HTERT RPE-1 (cell line): ENCODE measurements around the gene KRTAP5-4.
"Not testable (repeated sequence)": the region's sequence is repeated elsewhere in the genome, so short reads cannot be mapped to it uniquely, and the experiment has no call there.

Source experiments
- in situ Hi-C: fragments of 300-500 bp; cut with MboI; formaldehyde crosslinking; loops from 4 replicates; pipeline ENCODE4 v1.14.3; 2020; ENCODE audit warnings: low sequenced_read_pairs

KRTAP5-4 gene

DNA sequence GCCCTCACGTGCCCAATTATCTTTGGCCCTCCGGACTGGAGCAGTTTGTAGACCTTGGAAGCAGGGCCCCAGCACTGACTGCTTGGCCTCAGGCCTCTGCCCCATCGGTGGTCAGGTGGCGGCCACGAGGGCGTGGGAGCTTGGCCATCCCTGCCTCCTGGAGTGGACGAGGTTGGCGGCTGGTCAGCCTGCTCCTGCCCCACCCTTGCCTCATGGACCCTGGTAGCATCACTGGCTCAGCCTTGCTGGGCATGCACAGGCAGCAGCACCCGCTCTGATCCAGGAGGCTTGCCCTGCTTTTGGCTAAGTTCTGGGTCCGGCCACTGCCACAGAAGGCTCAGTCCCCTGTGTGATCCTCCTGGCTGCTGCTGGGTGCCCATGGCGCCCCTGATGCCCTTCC, 17.8 kb downstream of the KRTAP5-4 start:
- in situ Hi-C loops, result no loop called here

DNA sequence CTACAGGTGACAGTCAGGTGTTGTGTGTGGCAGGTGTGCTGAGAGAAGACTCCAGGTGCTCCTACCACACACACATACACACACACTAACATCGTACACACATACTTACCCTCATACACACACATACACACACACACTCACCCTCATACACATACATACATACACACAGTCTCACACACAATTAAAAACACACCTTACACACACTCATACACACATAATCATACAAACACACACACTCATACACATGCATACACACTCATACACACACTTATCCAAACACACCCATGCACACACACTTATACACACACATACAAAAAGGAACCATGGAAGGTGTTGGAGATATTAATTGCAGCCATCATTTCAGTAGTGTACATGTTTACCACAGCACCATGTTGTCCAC, 18.3 kb downstream of the KRTAP5-4 start:
- in situ Hi-C loops, result no loop called here

DNA sequence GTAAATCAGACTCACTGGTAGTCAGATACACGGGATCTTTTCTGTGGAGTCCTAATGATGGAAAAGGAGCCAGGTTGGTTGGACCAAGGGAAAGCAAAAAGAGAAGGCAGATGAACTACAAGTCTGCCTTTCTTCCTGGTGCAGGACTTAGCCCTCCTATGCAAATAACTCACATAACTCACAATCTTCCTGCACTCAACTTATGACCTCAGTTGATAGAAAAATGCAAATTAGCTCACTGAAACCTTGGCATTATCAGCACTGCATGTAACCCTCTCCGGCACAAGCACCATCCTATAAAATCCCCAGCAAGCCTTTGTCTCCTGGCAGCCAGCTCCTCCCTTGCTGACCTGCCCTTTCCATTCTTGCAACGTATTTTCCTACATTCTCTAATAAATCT, 20.3 kb downstream of the KRTAP5-4 start:
- in situ Hi-C loops, result not testable (repeated sequence)

DNA sequence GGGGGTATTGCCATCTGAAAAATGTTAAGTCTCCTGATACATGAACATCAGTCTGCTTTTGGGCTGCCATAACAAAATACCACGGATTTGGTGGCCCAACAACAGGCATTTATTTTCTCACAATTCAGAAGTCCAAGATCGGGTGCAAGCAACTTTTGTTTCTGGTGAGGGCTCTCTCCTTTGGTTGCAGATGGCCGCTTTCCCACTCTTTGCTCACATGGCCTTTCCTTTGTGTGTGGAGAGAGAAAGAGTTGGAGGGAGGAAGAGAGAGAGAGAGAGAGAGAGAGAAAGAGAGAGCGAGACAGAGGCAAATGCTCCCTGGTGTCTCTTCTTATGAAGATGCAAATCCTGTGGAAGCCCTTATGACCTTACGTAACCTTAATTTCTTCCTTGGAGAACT, 21.3 kb downstream of the KRTAP5-4 start:
- in situ Hi-C loops, result no loop called here

DNA sequence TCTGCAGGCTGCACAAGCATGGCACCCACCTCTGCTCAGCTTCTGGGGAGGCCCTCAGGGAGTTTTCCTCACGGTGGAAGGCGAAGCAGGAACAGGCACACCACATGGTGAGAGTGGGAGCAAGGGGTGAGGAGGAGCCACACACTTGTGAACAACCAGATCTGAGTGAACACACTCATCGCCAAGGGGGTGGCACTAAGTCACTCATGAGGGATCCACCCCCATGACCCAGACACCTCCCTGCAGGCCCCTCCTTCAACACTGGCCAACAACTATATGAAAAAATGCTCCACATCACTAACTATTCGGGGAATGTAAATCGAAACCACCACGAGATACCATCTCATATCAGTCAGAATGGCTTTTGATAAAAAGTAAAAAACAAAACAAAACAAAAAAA, 23.1 kb downstream of the KRTAP5-4 start:
- in situ Hi-C loops, result no loop called here

DNA sequence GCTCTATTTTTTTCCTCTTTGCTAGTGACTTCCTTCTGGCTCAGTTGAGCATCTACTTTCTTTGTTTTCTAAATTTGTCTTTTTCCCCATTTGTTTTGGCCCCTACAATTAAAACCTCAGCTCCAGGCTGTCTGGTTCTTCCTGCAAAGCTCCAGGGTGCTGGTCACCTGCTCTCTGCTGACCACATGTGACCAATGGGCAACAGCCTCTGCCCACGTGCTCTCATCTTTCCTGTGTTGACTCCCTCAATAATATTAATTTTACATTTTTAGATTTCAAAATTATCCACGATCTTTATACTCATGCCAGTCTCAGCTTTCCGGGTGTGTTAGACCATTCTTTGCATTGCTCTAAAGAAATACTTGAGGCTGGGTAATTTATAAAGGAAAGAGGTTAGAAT, 23.5 kb downstream of the KRTAP5-4 start:
- in situ Hi-C loops, result not testable (repeated sequence)

DNA sequence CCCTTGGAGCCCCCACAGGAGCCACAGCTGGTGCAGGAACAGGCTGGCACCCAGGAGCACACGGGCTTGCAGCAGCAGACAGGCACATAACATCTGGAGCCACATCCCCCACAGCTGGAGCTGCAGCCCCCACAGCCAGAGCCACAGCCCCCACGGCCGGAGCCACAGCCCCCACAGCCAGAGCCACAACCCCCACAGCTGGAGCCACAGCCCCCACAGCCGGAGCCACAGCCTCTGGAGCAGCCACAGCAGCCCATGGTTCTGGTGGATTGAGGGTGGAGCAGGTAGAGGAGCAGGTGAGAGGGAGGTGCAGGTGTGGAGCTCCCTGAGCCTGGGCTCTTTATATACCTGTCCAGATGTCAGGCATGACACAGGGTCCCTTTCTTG, 24.0 kb downstream of the KRTAP5-4 start, which contains the start of gene KRTAP5-2:
KRTAP5-2 (minus strand) TSS at position 301 of the 387 bp plus-strand sequence; CDS start at position 257, 44 bp downstream.
- in situ Hi-C loops, result no loop called here

DNA sequence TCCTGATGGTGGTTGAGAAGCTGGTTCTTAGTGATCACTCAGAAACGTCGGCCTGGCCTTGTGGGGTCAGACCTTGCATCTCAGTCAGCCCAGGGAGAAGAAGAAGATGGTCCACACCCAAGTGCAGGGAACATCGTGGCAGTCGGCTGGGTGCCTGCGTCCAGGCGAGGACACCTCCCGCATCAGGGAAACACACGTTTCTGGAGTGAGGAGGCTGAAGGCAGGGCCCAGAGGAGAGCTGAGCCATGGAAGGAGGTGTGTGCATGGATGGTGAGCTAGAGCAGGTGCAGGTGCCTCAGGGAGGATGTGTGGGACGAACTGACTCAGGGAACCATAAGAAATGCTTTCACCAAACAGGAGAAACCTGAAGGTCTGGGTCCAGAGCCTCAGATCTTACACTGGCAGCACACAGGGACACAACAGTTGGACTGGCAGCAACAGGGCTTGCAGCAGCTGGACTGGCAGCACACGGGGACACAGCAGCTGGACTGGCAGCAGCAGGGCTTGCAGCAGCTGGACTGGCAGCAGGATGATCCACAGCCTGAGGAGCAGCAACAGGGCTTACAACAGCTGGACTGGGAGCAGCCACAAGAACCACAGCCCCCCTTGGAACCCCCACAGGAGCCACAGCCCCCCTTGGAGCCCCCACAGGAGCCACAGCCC, 24.5 kb downstream of the KRTAP5-4 start:
- in situ Hi-C loops, result no loop called here

DNA sequence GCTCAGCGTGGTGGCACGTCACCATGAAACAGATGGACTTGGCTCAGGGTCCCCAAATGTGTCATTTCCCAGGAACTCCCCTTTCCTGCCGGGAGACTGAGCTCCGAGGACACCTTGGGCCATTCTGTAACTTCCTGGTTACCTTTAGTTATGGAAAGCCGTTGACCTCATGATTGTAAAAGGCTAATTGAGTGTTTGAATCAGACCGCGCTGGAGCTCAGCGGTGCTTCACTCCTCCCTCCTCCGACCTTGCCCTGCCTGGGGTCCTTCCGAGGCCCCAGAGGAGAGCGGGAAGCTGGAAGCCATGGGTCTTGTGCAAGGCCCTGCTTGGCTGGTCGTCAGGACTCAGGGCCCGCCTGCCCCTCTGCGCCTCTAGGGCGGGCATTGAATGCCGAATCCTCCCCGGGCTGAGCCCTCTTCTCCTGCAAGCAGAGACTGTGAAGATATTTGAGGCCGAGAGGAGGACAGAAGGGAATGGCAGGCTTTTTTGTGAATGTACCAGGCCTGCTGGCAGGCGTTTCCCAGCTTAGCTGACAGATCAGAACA, 25.3 kb downstream of the KRTAP5-4 start:
- in situ Hi-C loops, result not testable (repeated sequence)

DNA sequence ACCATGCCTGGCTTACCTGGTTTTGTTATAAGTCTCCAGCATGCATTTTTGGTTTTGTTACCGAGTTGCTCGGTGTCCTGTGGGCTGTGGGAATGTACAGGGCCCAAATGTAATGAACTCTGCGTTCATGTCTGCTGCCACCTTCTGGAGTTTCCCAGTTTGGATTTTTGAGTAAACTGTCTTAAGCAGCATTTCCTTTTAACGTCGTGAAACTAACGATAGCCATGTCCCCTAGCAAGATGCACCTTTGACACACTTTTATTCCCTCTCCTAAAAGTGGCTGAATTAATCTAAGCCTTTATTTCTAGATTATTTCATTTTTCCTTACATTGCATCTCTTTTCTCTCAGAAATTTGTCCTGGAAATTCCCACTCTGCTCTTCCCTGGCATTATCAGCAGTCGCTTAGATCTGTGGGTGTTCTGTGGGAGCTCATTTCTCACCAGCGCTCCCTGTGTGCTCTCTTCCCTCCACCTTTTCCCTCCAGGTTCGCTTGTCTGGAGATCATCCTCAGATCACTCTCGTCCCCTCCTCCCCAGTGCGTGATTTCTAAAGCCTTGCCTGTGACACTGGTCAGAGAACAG, 25.9 kb downstream of the KRTAP5-4 start:
- in situ Hi-C loops, result not testable (repeated sequence)

DNA sequence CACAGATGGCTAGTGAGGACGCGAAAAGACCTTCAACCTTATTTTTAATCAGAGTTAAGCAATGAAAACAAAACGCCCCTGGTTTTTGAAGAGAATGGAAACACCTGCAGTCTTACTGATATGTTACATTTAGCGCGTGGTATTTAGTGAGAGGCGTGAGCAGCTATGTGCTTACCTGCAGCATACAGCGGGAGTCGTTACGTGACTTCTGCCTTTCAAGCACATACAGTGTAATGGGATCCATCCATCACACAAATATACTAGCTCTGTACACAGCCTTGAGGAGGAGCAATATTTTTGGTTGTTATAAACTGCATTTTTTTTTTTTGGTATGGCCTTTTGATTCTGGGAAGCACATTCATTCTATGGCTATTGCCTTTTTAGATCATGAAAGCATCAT, 29.3 kb downstream of the KRTAP5-4 start:
- in situ Hi-C loops, result no loop called here

DNA sequence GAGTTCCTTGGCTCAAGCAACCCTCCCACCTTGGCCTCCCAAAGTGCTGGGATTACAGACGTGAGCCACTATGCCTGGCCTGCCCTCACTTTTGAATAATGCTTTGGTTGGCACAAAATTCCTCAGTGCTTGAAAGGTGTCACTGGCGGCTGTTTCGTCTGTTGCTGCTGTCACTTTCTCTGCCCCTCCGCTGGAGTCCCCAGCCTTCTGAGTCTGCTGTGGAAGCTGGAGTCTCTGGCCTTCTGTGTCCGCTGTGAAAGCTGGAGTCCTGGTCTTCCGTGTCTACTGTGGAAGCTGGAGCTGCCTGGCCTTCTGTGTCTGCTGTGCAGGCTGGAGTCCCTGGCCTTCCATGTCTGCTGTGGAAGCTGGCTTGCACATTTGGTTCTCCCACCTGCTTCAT, 31.9 kb downstream of the KRTAP5-4 start:
- in situ Hi-C loops, result no loop called here

DNA sequence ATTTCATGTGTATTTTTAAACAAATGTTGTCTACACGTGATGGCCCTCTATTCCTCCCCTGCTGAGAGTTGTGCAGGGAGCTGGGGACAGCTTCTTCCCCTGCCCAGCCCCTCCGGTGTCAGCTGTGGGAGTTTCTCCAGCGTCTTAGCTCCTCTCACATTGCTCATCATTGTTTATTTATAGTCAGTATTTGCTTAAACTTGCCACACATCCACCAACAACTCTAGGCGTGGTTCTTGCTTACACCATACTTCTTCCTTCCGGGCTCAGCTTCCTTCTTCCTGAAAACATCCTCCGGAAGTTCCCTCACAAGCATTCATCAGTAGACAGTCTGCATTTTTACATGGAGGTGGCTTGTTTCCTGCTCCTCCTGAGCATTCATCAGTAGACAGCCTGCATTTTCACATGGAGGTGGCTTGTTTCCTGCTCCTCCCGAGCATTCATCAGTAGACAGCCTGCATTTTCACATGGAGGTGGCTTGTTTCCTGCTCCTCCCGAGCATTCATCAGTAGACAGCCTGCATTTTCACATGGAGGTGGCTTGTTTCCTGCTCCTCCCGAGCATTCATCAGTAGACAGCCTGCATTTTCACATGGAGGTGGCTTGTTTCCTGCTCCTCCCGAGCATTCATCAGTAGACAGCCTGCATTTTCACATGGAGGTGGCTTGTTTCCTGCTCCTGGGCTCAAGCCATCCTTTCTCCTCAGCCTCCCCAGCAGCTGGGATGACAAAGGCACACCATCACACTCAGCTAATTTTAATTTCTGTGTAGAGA, 32.6 kb downstream of the KRTAP5-4 start:
- in situ Hi-C loops, result not testable (repeated sequence)

DNA sequence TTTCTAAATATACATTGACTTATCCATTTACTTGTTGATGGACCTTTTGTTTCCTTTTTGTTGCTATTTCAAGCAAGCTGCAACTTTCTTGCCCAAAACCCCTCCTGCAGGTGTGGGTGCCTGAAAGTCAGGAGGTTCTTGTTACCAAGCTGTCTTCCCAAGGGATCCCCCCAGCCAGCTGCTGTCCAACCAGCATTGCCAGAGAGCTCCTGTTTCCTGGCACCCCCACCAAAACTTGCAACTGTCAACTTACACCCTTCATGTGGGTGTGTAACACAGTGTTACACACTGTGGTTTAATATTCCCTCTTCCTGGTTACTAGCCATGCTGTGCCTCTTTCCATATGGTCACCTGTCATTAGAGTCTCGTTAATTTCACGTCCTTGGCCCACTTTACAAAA, 35.2 kb downstream of the KRTAP5-4 start:
- in situ Hi-C loops, result no loop called here

DNA sequence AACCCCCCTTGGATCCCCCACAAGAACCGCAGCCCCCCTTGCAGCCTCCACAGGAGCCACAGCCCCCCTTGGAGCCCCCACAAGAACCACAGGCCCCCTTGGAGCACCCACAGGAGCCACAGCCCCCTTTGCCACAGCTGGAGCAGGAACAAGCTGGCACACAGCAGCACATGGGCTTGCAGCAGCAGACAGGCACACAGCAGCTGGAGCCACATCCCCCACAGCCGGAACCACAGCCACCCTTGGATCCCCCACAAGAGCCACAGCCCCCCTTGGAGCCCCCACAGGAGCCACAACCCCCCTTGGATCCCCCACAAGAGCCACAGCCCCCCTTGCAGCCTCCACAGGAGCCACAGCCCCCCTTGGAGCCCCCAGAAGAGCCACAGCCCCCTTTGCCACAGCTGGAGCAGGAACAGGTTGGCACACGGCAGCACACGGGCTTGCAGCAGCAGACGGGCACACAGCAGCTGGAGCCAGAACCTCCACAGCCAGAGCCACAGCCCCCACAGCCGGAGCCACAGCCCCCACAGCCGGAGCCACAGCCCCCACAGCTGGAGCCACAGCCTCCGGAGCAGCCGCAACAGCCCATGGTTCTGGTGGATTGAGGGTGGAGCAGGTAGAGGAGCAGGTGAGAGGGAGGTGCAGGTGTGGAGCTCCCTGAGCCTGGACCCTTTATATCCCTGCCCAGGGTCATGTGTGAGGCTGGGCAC, 37.1 kb downstream of the KRTAP5-4 start, which contains the start of gene KRTAP5-1:
KRTAP5-1 (minus strand) TSS at position 623 of the 710 bp plus-strand sequence; CDS start at position 589, 34 bp downstream.
- in situ Hi-C loops, result not testable (repeated sequence)

DNA sequence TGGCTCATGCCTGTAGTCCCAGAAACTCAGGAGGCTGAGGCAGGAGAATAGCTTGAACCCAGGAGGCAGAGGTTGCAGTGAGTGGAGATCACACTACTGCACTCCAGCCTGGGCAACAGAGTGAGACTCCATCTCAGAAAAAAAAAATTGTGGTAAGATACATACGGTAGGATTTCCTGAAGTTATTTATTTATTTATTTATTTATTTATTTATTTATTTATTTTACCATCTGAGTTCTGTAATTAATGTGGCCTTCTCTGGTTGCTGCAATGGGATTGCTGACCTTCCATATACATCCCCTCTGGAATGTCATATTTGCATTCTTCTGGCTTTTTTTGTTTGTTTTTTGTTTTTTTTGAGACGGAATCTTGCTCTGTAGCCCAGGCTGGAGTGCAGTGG, 39.0 kb downstream of the KRTAP5-4 start:
- in situ Hi-C loops, result not testable (repeated sequence)

DNA sequence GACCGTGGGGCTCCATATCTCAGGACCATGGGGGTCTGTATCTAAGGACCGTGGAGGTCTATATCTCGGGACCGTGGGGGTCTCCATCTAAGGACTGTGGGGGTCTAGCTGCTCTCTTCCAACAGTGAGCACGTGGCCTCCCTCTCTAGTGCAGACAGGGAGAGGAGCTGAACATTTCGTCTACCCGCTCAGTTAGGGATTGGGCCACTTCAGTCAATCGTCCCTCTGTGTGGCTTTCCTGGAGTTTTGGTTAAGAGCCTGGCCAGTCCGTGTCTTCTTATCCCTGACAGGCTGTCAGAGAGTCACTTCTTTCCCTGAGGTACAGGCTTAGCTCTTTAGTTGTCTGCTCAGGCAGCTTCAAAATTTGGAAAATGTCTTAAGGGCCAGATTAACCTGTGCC, 40.0 kb downstream of the KRTAP5-4 start:
- in situ Hi-C loops, result no loop called here

DNA sequence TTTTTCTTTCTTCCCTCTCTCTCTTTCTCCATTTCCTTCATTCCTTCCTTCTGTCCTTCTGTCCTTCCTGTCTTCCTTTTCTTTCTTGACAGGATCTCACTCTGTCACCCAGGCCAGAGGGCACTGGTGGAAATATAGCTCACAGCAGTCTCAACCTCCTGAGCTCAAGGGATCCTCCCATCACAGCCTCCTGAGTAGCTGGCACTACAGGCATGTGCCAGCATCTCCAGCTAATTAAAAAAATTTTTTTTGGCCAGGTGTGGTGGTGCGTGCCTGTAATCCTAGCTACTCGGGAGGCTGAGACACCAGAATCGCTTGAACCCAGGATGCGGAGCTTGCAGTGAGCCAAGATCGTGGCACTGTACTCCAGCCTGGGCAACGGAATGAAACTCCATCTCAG, 45.1 kb downstream of the KRTAP5-4 start:
- in situ Hi-C loops, result no loop called here

DNA sequence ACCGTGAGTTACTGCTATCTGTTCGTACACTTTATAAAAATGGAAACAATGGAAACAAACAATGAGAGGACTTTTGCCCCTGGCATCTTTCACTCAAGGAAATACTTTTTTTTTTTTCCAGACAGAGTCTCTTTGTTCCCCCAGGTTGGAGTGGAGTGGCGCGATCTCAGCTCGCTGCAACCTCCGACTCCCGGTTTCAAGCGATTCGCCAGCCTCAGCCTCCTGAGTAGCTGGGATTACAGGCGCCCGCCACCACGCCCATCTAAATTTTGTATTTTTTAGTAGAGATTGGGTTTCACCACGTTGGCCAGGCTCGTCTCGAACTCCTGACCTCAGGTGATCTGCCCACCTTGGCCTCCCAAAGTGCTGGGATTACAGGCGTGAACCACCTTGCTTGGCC, 46.2 kb downstream of the KRTAP5-4 start:
- in situ Hi-C loops, result not testable (repeated sequence)

DNA sequence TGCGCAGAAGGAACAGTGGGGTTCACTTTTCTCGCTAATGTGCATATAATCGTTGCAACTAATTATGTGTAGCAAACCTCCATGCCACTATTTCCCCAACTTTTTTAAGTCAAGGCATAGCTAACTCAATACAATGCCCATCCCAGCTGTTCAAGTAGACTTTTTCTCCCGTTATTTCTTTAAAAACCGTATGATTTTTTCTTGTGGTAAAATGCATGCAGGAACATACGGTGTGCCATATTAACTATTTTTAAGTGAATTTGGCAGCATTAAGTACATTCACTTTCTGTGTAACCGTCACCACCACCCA, 47.0 kb downstream of the KRTAP5-4 start:
- in situ Hi-C loops, result no loop called here

DNA sequence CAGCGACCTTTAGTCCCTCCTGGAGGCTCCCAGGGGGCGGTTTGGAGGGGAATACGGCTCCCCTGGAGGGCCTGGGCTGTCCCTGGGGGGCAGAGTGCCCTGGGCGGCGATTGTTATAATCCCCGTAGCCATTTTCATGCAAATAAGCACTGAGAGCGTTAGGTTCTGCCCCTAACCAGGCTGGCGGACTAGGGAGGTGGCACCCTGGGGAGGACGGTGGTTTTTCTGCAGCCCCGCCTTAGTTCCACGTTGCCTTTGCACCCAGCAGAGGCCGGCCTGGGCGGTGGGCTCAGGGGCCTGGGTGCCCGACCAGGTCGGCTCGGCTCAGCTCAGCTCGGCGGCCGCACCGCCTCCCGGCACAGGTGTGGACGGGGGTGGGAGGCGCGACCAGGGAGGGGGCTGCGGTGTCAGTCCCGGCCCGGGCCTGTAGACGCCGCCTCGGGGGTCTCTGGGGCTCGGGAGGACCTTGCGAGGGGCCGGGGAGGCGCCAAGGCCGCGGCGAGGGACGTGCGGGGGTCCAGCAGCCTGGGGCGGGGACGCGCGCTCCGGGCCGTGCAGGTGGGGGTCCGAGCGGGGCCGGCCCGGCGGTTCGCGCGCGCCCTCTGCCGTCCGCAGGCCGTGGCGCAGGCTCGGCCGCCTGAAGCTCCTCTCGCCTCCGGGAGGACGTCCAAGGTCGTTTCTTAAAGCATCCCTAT, 47.6 kb downstream of the KRTAP5-4 start:
- in situ Hi-C loops, result no loop called here
